ENCODE data around the gene C20orf173. TPM values are rescaled to one million over a fixed set of nuclear protein-coding genes. Genes with fewer than 3 reads are reported as not detected.
"Not testable (repeated sequence)": the region's sequence is repeated elsewhere in the genome, so short reads cannot be mapped to it uniquely, and the experiment has no call there.

C20orf173 gene
- total RNA-seq, 1 donor from 2014 or later: not detected

- intact Hi-C loops (cut with micrococcal nuclease): loop anchor here (2.0 to 5.0 kb wide), 2 partner anchors 74 to 119 kb away; partner anchors contain the start of genes CPNE1 and RBM12
- no peak for DNase-seq (ENCODE audit: low spot score)
- Mint-ChIP-seq H3K36me3 (ENCODE audit: low read depth) (peaks cover 13% of the 10 kb centered on the region), H3K27me3 (ENCODE audit: low read depth) (no peaks in the 10 kb centered on the region), H3K27ac (no peak overlapping the region), H3K4me3 (ENCODE audit: low read depth) (peak overlapping the region; percentile 89), H3K4me1 (ENCODE audit: low read depth) (peaks cover 12% of the 10 kb centered on the region), H3K9me3 (no peaks in the 10 kb centered on the region)
Measured at GRCh38 chr20:35542990-35543389, 13.5 kb upstream of the C20orf173 start.

GRCh38 chr20:35541783-35542662, 12.6 kb upstream of the C20orf173 start, which contains the start of gene ERGIC3:
Gene ERGIC3, plus strand, starts transcription at chr20:35542078. Its CDS starts 20 bp downstream, at chr20:35542098.
- no peaks in the 10 kb centered on the region for H3K9me3 Mint-ChIP-seq
- H3K27ac Mint-ChIP-seq: peak within 1 kb of the TSS; percentile 90
- H3K27me3 Mint-ChIP-seq (ENCODE audit: low read depth): no peaks in the 10 kb centered on the region
- intact Hi-C loops (cut with micrococcal nuclease): loop anchor here (2.0 to 5.0 kb wide), 2 partner anchors 75 to 120 kb away; partner anchors contain the start of genes CPNE1 and RBM12
- peaks cover 13% of the 10 kb centered on the region for H3K36me3 Mint-ChIP-seq (ENCODE audit: low read depth)
- DNase-seq (ENCODE audit: low spot score): peak; percentile 96
- peaks cover 12% of the 10 kb centered on the region for H3K4me1 Mint-ChIP-seq (ENCODE audit: low read depth)
- H3K4me3 Mint-ChIP-seq (ENCODE audit: low read depth): peak within 1 kb of the TSS; percentile 89

- intact Hi-C loops (cut with micrococcal nuclease): loop anchor here (5.0 kb wide), 1 partner anchor 121 kb away; the partner anchor contains the start of genes CPNE1 and RBM12
- Mint-ChIP-seq H3K4me3 (ENCODE audit: low read depth) (peak overlapping the region; percentile 89), H3K27ac (no peak overlapping the region), H3K27me3 (ENCODE audit: low read depth) (no peaks in the 10 kb centered on the region), H3K36me3 (ENCODE audit: low read depth) (peaks cover 13% of the 10 kb centered on the region), H3K4me1 (ENCODE audit: low read depth) (peaks cover 12% of the 10 kb centered on the region), H3K9me3 (no peaks in the 10 kb centered on the region)
- DNase-seq (ENCODE audit: low spot score): no peak
Measured at GRCh38 chr20:35541118-35541782, 11.8 kb upstream of the C20orf173 start.

- Mint-ChIP-seq H3K9me3 (no peaks in the 10 kb centered on the region), H3K27ac (no peak overlapping the region), H3K4me1 (ENCODE audit: low read depth) (peaks cover 12% of the 10 kb centered on the region), H3K36me3 (ENCODE audit: low read depth) (peaks cover 13% of the 10 kb centered on the region), H3K27me3 (ENCODE audit: low read depth) (no peaks in the 10 kb centered on the region), H3K4me3 (ENCODE audit: low read depth) (no peak overlapping the region)
- DNase-seq (ENCODE audit: low spot score): peak; percentile 12
- intact Hi-C loops (cut with micrococcal nuclease): loop anchor here (5.0 kb wide), 1 partner anchor 123 kb away; the partner anchor contains the start of genes CPNE1 and RBM12
Measured at GRCh38 chr20:35539756-35540212, 10.3 kb upstream of the C20orf173 start.

GRCh38 chr20:35527122-35527769, 2.2 kb downstream of the C20orf173 start:
- Mint-ChIP-seq H3K27me3 (ENCODE audit: low read depth) (no peaks in the 10 kb centered on the region), H3K27ac (no peak overlapping the region), H3K4me3 (ENCODE audit: low read depth) (no peak overlapping the region), H3K9me3 (no peaks in the 10 kb centered on the region), H3K4me1 (ENCODE audit: low read depth) (no peaks in the 10 kb centered on the region), H3K36me3 (ENCODE audit: low read depth) (no peaks in the 10 kb centered on the region)
- intact Hi-C loops (cut with micrococcal nuclease): no loop called here
- no peak for DNase-seq (ENCODE audit: low spot score)

GRCh38 chr20:35525639-35526038, 3.8 kb downstream of the C20orf173 start:
- H3K27me3 Mint-ChIP-seq (ENCODE audit: low read depth): no peaks in the 10 kb centered on the region
- intact Hi-C loops (cut with micrococcal nuclease): no loop called here

GRCh38 chr20:35523298-35523888, 6.1 kb downstream of the C20orf173 start:
- H3K27ac Mint-ChIP-seq: no peak overlapping the region

More at GRCh38 chr20:35525639-35526038, 3.8 kb downstream of the C20orf173 start:
- no peak overlapping the region for H3K4me3 Mint-ChIP-seq (ENCODE audit: low read depth)
- H3K36me3 Mint-ChIP-seq (ENCODE audit: low read depth): no peaks in the 10 kb centered on the region
- H3K9me3 Mint-ChIP-seq: no peaks in the 10 kb centered on the region
- H3K4me1 Mint-ChIP-seq (ENCODE audit: low read depth): no peaks in the 10 kb centered on the region
- DNase-seq (ENCODE audit: low spot score): no peak
- H3K27ac Mint-ChIP-seq: no peak overlapping the region

GRCh38 chr20:35518955-35519354, 10.5 kb downstream of the C20orf173 start:
- Mint-ChIP-seq H3K4me1 (ENCODE audit: low read depth) (no peaks in the 10 kb centered on the region), H3K36me3 (ENCODE audit: low read depth) (peaks cover 2% of the 10 kb centered on the region), H3K9me3 (no peaks in the 10 kb centered on the region), H3K27me3 (ENCODE audit: low read depth) (no peaks in the 10 kb centered on the region), H3K27ac (no peak overlapping the region), H3K4me3 (ENCODE audit: low read depth) (no peak overlapping the region)
- intact Hi-C loops (cut with micrococcal nuclease): no loop called here
- no peak for DNase-seq (ENCODE audit: low spot score)

More at GRCh38 chr20:35523298-35523888, 6.1 kb downstream of the C20orf173 start:
- Mint-ChIP-seq H3K36me3 (ENCODE audit: low read depth) (no peaks in the 10 kb centered on the region), H3K9me3 (no peaks in the 10 kb centered on the region), H3K4me1 (ENCODE audit: low read depth) (no peaks in the 10 kb centered on the region), H3K27me3 (ENCODE audit: low read depth) (no peaks in the 10 kb centered on the region), H3K4me3 (ENCODE audit: low read depth) (no peak overlapping the region)
- intact Hi-C loops (cut with micrococcal nuclease): no loop called here
- peak; percentile 17 for DNase-seq (ENCODE audit: low spot score)

GRCh38 chr20:35517767-35518166, 11.7 kb downstream of the C20orf173 start:
- H3K27me3 Mint-ChIP-seq (ENCODE audit: low read depth); H3K27ac Mint-ChIP-seq; H3K9me3 Mint-ChIP-seq; intact Hi-C loops (cut with micrococcal nuclease); DNase-seq (ENCODE audit: low spot score); H3K36me3 Mint-ChIP-seq (ENCODE audit: low read depth); H3K4me3 Mint-ChIP-seq (ENCODE audit: low read depth); H3K4me1 Mint-ChIP-seq (ENCODE audit: low read depth): not testable (repeated sequence)

- H3K27ac Mint-ChIP-seq: no peak overlapping the region
- no peak overlapping the region for H3K4me3 Mint-ChIP-seq (ENCODE audit: low read depth)
- no peaks in the 10 kb centered on the region for H3K9me3 Mint-ChIP-seq
- no peaks in the 10 kb centered on the region for H3K27me3 Mint-ChIP-seq (ENCODE audit: low read depth)
- intact Hi-C loops (cut with micrococcal nuclease): no loop called here
- no peak for DNase-seq (ENCODE audit: low spot score)
- H3K4me1 Mint-ChIP-seq (ENCODE audit: low read depth): no peaks in the 10 kb centered on the region
- peaks cover 11% of the 10 kb centered on the region for H3K36me3 Mint-ChIP-seq (ENCODE audit: low read depth)
Measured at GRCh38 chr20:35517125-35517524, 12.3 kb downstream of the C20orf173 start.

GRCh38 chr20:35515949-35516645, 13.4 kb downstream of the C20orf173 start:
- Mint-ChIP-seq H3K27me3 (ENCODE audit: low read depth) (no peaks in the 10 kb centered on the region), H3K4me3 (ENCODE audit: low read depth) (no peak overlapping the region), H3K4me1 (ENCODE audit: low read depth) (no peaks in the 10 kb centered on the region), H3K27ac (no peak overlapping the region), H3K36me3 (ENCODE audit: low read depth) (peaks cover 19% of the 10 kb centered on the region), H3K9me3 (no peaks in the 10 kb centered on the region)
- DNase-seq (ENCODE audit: low spot score): no peak
- intact Hi-C loops (cut with micrococcal nuclease): no loop called here

GRCh38 chr20:35515341-35515740, 14.1 kb downstream of the C20orf173 start:
- no peak for DNase-seq (ENCODE audit: low spot score)
- Mint-ChIP-seq H3K27me3 (ENCODE audit: low read depth) (no peaks in the 10 kb centered on the region), H3K36me3 (ENCODE audit: low read depth) (peaks cover 21% of the 10 kb centered on the region), H3K9me3 (no peaks in the 10 kb centered on the region), H3K27ac (no peak overlapping the region), H3K4me3 (ENCODE audit: low read depth) (no peak overlapping the region), H3K4me1 (ENCODE audit: low read depth) (no peaks in the 10 kb centered on the region)
- intact Hi-C loops (cut with micrococcal nuclease): no loop called here

All from activated T-helper 2 cell treated with anti-CD3 and anti-CD28 coated beads, Interferon-gamma antibody, Interleukin-2, Interleukin-4, amounts not matched to agents 10 μg/mL and 5 μg/mL and 100 μg/mL, durations not matched to agents 14 hours and 24 hours and 36 hours (primary cell).